Gastrocnemius medialis (tissue), 4 donors: ENCODE data around the gene CFAP46. TPM values are rescaled to one million over a fixed set of nuclear protein-coding genes. Genes with fewer than 3 reads are reported as not detected.
"Not testable (repeated sequence)": the region's sequence is repeated elsewhere in the genome, so short reads cannot be mapped to it uniquely, and the experiment has no call there.

Experiments
- ATAC-seq, 2 donors: fragments of 150-250 bp; one replicate each; pipeline ENCODE4 v1.9.1; 2016
- DNase-seq, 2 donors: peaks; one replicate each; pipeline ENCODE4 v3.0.0-alpha.2; 2019
- H3K27ac ChIP-seq, 4 donors: fragments of 200-600 bp; sonication (generic); 1 replicate in 1 of 4; 2 replicates in 3 of 4; pipeline ENCODE4 v1.5.1; 2016 to 2018; ENCODE audit warnings: mild to moderate bottlenecking in 2 of 4, moderate library complexity in 1 of 4
- H3K27me3 ChIP-seq, 3 donors: fragments of 200-600 bp; sonication (generic) in 2 of 3; 1 replicate in 1 of 3; 2 replicates in 2 of 3; pipeline versions ENCODE4 v1.5.1 to v1.6.0; 2016 to 2019; ENCODE audit warnings: mild to moderate bottlenecking in 1 of 3, moderate library complexity in 1 of 3
- H3K36me3 ChIP-seq, 2 donors: fragments of 200-600 bp; sonication (generic) in 1 of 2; one replicate each; pipeline ENCODE4 v1.5.1; 2017 to 2018
- H3K4me1 ChIP-seq, 2 donors: fragments of 200-600 bp; sonication (generic) in 1 of 2; one replicate each; pipeline ENCODE4 v1.5.1; 2016 to 2017; ENCODE audit warnings: mild to moderate bottlenecking in 2 of 2
- H3K4me3 ChIP-seq, 4 donors: fragments of 200-600 bp; sonication (generic) in 3 of 4; 1 replicate in 1 of 4; 2 replicates in 3 of 4; pipeline ENCODE4 v1.5.1; 2016 to 2019; ENCODE audit warnings: mild to moderate bottlenecking in 2 of 4
- H3K9me3 ChIP-seq, 3 donors: fragments of 200-600 bp; sonication (generic) in 2 of 3; 1 replicate in 1 of 3; 2 replicates in 2 of 3; pipeline ENCODE4 v1.5.1; 2016 to 2019
- CTCF ChIP-seq, 5 experiments: fragments of 450-650 bp in 3 of 5; fragments of 200-600 bp in 2 of 5; sonication (generic) in 2 of 5; IDR thresholded peaks in 4 of 5; conservative IDR thresholded peaks in 1 of 5; 1 replicate in 4 of 5; 2 replicates in 1 of 5; pipeline ENCODE4 v1.5.1; 2016 to 2019; ENCODE audit warnings: antibody characterized with exemption in 5 of 5, mild to moderate bottlenecking in 3 of 5, moderate library complexity in 3 of 5
- POLR2A ChIP-seq, 2 donors: fragments of 450-650 bp; IDR thresholded peaks; one replicate each; pipeline ENCODE4 v1.6.1; 2017; ENCODE audit warnings: antibody characterized with exemption in 2 of 2, mild to moderate bottlenecking in 2 of 2, moderate library complexity in 2 of 2
- in situ Hi-C, 4 donors: fragments of 200-750 bp; cut with MboI; loops; one replicate each; pipeline versions ENCODE4 v1.15.0 to v1.8.0; 2017; ENCODE audit warnings: low sequenced_read_pairs in 4 of 4
- intact Hi-C: fragments of 100-400 bp; cut with DNase I; formaldehyde crosslinking; loops from one replicate; pipeline ENCODE4 v1.15.1; 2023; ENCODE audit warnings: low total_unique reads
- total RNA-seq, 4 donors: library from RNA; depleted of rRNA; stranded (reverse); fragments of >200 nt; gene quantifications; one replicate each; pipeline versions ENCODE4 v1.1.0 to v1.2.3, GENCODE V29; 2016

The CFAP46 gene
- total RNA-seq, 4 donors from 2014 or later = 4.2 to 27.9 (median 11.9) TPM

GRCh38 chr10:132970641-132971438 lies 28.5 kb upstream of the CFAP46 start:
- H3K27me3 ChIP-seq = peaks cover 23 to 45% (median 44%) of the 10 kb centered on the region in 3 donors
- ATAC-seq = no peak

GRCh38 chr10:132967540-132967939 lies 25.2 kb upstream of the CFAP46 start:
- in situ Hi-C loops = no loop called here
- Histone ChIP-seq H3K4me1 (peaks cover 0 to 4% of the 10 kb centered on the region in 2 donors), H3K27ac (no peak overlapping the region), H3K36me3 (no peaks in the 10 kb centered on the region), H3K4me3 (no peak overlapping the region), H3K9me3 (no peaks in the 10 kb centered on the region), H3K27me3 (peaks cover 8 to 39% (median 37%) of the 10 kb centered on the region in 3 donors)
- no peak for DNase-seq
- intact Hi-C loops = no loop called here
- TF ChIP-seq POLR2A (IDR thresholded peaks at IDR 0.05) (no peak), CTCF (IDR thresholded peaks at IDR 0.05 in 4 of 5, conservative IDR thresholded peaks at IDR 0.05 in 1 of 5) (no peak)
- ATAC-seq = no peak

More at GRCh38 chr10:132970641-132971438, 28.5 kb upstream of the CFAP46 start:
- H3K27ac ChIP-seq = no peak overlapping the region
- intact Hi-C loops = no loop called here
- no peak overlapping the region for H3K4me3 ChIP-seq
- TF ChIP-seq POLR2A (IDR thresholded peaks at IDR 0.05) (no peak), CTCF (IDR thresholded peaks at IDR 0.05 in 4 of 5, conservative IDR thresholded peaks at IDR 0.05 in 1 of 5) (no peak)
- H3K9me3 ChIP-seq = no peaks in the 10 kb centered on the region
- H3K4me1 ChIP-seq = no peaks in the 10 kb centered on the region
- no peaks in the 10 kb centered on the region for H3K36me3 ChIP-seq
- DNase-seq = no peak
- in situ Hi-C loops = no loop called here

- no peaks in the 10 kb centered on the region for H3K9me3 ChIP-seq
- H3K4me3 ChIP-seq = no peak overlapping the region
- no peak overlapping the region for H3K27ac ChIP-seq
- peaks cover 0 to 4% of the 10 kb centered on the region in 2 donors for H3K4me1 ChIP-seq
- TF ChIP-seq CTCF (IDR thresholded peaks at IDR 0.05 in 4 of 5, conservative IDR thresholded peaks at IDR 0.05 in 1 of 5) (no peak), POLR2A (IDR thresholded peaks at IDR 0.05) (no peak)
- intact Hi-C loops = no loop called here
- H3K27me3 ChIP-seq = peaks cover 7 to 50% (median 37%) of the 10 kb centered on the region in 3 donors
- in situ Hi-C loops = no loop called here
- no peak for DNase-seq
- no peak for ATAC-seq
- no peaks in the 10 kb centered on the region for H3K36me3 ChIP-seq
These were observed 23.2 kb upstream of the CFAP46 start for GRCh38 chr10:132965411-132966057.

- intact Hi-C loops, in situ Hi-C loops, H3K27ac ChIP-seq, DNase-seq, H3K36me3 ChIP-seq, H3K9me3 ChIP-seq, H3K4me3 ChIP-seq, ATAC-seq, H3K4me1 ChIP-seq: not testable (repeated sequence)
- peaks cover 8 to 51% (median 35%) of the 10 kb centered on the region in 3 donors for H3K27me3 ChIP-seq
These were observed 22.5 kb upstream of the CFAP46 start for GRCh38 chr10:132964707-132965410.

GRCh38 chr10:132964231-132964630 lies 21.9 kb upstream of the CFAP46 start:
- DNase-seq (no peak), ATAC-seq (no peak)
- no peak for TF ChIP-seq POLR2A (IDR thresholded peaks at IDR 0.05)
- TF ChIP-seq CTCF (IDR thresholded peaks at IDR 0.05 in 4 of 5, conservative IDR thresholded peaks at IDR 0.05 in 1 of 5) = no peak
- Histone ChIP-seq H3K4me3 (no peak overlapping the region), H3K27ac (no peak overlapping the region), H3K36me3 (no peaks in the 10 kb centered on the region), H3K27me3 (peaks cover 8 to 46% (median 30%) of the 10 kb centered on the region in 3 donors), H3K4me1 (peaks cover 0 to 4% of the 10 kb centered on the region in 2 donors), H3K9me3 (no peaks in the 10 kb centered on the region)
- intact Hi-C loops (no loop called here), in situ Hi-C loops (no loop called here)
